ENCODE results near the gene USE1. TPM values are rescaled to one million over a fixed set of nuclear protein-coding genes. Genes with fewer than 3 reads are reported as not detected.

USE1 gene
- total RNA-seq (23.8 and 26.5 TPM in 2 replicates), polyA plus RNA-seq (25.8 and 27.1 TPM in 2 replicates), polyA minus RNA-seq (ENCODE audit: low replicate concordance) (10.8 and 17.7 TPM in 2 replicates)
- polyA plus RNA-seq (2012) = 33.5 and 33.7 TPM in 2 replicates

DNA sequence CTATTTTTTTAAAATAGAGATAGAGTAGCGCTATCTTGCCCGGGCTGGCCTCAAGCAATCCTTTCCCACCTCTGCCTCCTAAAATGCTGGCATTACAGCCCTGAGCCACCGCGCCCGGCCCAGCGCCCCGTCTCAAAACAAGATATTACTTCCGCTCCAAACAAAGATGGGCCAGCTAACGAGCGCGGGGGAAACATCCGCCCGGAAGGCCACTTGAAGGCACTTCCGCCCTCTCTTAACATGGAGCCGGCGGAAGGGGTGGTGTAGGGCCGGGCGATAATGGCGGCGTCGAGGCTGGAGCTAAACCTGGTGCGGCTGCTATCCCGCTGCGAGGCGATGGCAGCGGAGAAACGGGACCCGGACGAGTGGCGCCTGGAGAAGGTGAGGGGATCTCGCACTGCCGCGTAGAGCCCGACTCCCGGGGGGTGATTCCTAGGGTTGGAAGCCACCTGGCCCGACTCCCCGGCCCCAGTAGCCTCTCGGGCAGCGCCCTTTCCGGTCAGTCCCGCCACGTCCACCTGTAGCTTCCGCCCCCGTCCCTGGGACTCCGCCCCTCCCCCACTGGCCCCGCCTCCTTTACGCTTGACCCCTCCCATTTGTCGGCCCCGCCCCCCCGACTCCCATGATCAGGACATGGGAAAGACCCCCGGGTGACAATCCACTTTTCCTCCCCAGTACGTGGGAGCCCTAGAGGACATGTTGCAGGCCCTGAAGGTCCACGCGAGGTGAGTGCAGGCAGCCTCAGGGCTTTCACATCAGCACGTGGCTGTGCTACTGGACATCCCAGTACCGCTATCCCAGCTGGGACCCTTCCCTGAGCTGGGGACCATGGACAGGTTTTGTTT, at the start of gene USE1:
Gene USE1, plus strand, starts transcription at position 231 of the 845 bp plus-strand sequence. Its CDS starts 49 bp downstream, at position 280.
- peak within 1 kb of the TSS; percentile 96 for H3K9ac ChIP-seq (ENCODE audit: insufficient read depth, low read length)
- H3K79me2 ChIP-seq (ENCODE audit: control insufficient read depth, insufficient read depth, low read length) = no peaks in the 10 kb centered on the region
- H3K27me3 ChIP-seq (ENCODE audit: control insufficient read depth, insufficient read depth, low read length) = no peaks in the 10 kb centered on the region
- H3K4me1 ChIP-seq (ENCODE audit: control insufficient read depth, extremely low read depth, insufficient read depth, low read length) = peaks cover 8% of the 10 kb centered on the region
- H3K4me3 ChIP-seq (replicated peaks in 1 of 4; ENCODE audit: control extremely low read depth in 1 of 4, insufficient read depth in 1 of 4, low read depth in 3 of 4, low read length in 4 of 4) = peak within 1 kb of the TSS; percentile 63 to 80 (median 67)
- H2AFZ ChIP-seq (ENCODE audit: low read length) = peak within 1 kb of the TSS; percentile 83
- H3K27ac ChIP-seq (ENCODE audit: insufficient read depth, low read length) = peak within 1 kb of the TSS; percentile 95
- H3K4me2 ChIP-seq (ENCODE audit: extremely low read depth, insufficient read depth, low read length) = peak within 1 kb of the TSS; percentile 58
- peak; percentile 91 to 92 for DNase-seq (ENCODE audit: low read depth in 2 of 2)
- no peaks in the 10 kb centered on the region for H4K20me1 ChIP-seq (ENCODE audit: control insufficient read depth, extremely low read depth, insufficient read depth, low read length)
- H3K36me3 ChIP-seq (ENCODE audit: control insufficient read depth, insufficient read depth, low read length) = peaks cover 22% of the 10 kb centered on the region
- H3K9me3 ChIP-seq (ENCODE audit: control insufficient read depth, insufficient read depth, low read depth, low read length) = no peaks in the 10 kb centered on the region
- TF ChIP-seq EZH2 (IDR thresholded peaks at IDR 0.05; ENCODE audit: low read length, missing control alignments) = no peak
- TF ChIP-seq CTCF (conservative IDR thresholded peaks at IDR 0.05 in 1 of 2, IDR thresholded peaks at IDR 0.05 in 1 of 2; ENCODE audit: low read depth in 1 of 2, low read length in 2 of 2) = no peak

DNA sequence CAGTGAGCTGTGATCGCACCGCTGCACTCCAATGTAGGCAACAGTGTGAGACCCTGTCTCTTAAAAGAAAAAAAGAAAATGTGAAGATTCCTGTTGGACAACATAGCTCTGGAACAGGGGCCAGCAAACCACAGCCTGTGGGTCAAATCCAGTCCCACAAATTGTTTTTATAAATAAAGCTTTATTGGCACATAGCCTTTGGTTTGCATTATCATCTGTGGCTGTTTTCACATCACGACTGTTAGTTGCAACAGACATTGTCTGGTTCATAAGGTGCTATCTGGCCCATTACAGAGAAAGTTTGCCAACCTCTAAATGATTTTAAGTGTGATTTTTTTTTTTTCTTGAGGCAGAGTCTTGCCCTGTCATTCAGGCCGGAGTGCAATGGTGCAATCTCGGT, 49.4 kb upstream of the USE1 start:
- Histone ChIP-seq H3K27ac (ENCODE audit: insufficient read depth, low read length) (no peak overlapping the region), H3K9ac (ENCODE audit: insufficient read depth, low read length) (no peak overlapping the region), H3K9me3 (ENCODE audit: control insufficient read depth, insufficient read depth, low read depth, low read length) (no peaks in the 10 kb centered on the region), H4K20me1 (ENCODE audit: control insufficient read depth, extremely low read depth, insufficient read depth, low read length) (no peaks in the 10 kb centered on the region), H2AFZ (ENCODE audit: low read length) (no peak overlapping the region), H3K4me3 (replicated peaks in 1 of 4; ENCODE audit: control extremely low read depth in 1 of 4, insufficient read depth in 1 of 4, low read depth in 3 of 4, low read length in 4 of 4) (no peak overlapping the region), H3K27me3 (ENCODE audit: control insufficient read depth, insufficient read depth, low read length) (no peaks in the 10 kb centered on the region), H3K4me2 (ENCODE audit: extremely low read depth, insufficient read depth, low read length) (no peak overlapping the region), H3K36me3 (ENCODE audit: control insufficient read depth, insufficient read depth, low read length) (peaks cover 23% of the 10 kb centered on the region), H3K4me1 (ENCODE audit: control insufficient read depth, extremely low read depth, insufficient read depth, low read length) (no peaks in the 10 kb centered on the region), H3K79me2 (ENCODE audit: control insufficient read depth, insufficient read depth, low read length) (no peaks in the 10 kb centered on the region)
- no peak for TF ChIP-seq CTCF (conservative IDR thresholded peaks at IDR 0.05 in 1 of 2, IDR thresholded peaks at IDR 0.05 in 1 of 2; ENCODE audit: low read depth in 1 of 2, low read length in 2 of 2)
- TF ChIP-seq EZH2 (IDR thresholded peaks at IDR 0.05; ENCODE audit: low read length, missing control alignments) = no peak
- DNase-seq (ENCODE audit: low read depth in 2 of 2) = no peak

DNA sequence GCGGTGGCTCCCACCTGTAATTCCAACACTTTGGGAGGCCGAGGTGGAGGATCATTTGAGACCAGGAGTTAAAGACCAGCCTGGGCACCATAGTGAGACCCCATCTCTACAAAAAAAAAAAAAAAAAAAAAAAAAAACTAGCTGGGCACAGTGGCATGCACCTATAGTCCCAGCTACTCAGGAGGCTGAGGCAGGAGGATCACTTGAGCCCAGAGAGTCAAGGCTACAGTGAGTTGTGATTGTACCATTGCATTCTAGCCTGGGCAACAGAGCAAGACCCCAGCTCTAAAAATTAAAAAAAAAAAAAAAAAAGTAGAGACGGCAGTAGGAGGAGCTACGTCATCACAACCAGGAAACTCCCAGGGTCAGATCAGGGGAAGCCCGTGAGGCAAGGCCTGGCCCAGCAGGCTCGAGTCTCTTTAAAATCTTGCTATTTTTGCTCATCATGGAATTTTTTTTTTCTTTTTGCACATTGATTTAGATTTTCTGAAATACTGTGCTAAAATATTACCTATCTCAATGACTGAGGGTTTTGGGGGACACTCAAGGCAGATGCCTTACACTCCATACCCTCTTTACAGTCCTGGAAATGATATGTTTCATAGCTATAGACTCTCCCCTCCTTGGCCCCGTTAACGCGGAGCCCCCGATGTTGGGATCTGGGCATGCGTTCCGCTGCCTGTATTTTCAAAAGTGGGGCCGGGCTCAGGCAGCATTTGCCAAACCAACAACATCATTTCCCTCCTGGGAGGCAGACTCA, 44.4 kb upstream of the USE1 start:
- H3K27me3 ChIP-seq (ENCODE audit: control insufficient read depth, insufficient read depth, low read length) = no peaks in the 10 kb centered on the region
- TF ChIP-seq CTCF (conservative IDR thresholded peaks at IDR 0.05 in 1 of 2, IDR thresholded peaks at IDR 0.05 in 1 of 2; ENCODE audit: low read depth in 1 of 2, low read length in 2 of 2) = no peak
- TF ChIP-seq EZH2 (IDR thresholded peaks at IDR 0.05; ENCODE audit: low read length, missing control alignments) = no peak
- H3K79me2 ChIP-seq (ENCODE audit: control insufficient read depth, insufficient read depth, low read length) = no peaks in the 10 kb centered on the region
- no peak overlapping the region for H3K27ac ChIP-seq (ENCODE audit: insufficient read depth, low read length)
- DNase-seq (ENCODE audit: low read depth in 2 of 2) = no peak
- H3K9me3 ChIP-seq (ENCODE audit: control insufficient read depth, insufficient read depth, low read depth, low read length) = no peaks in the 10 kb centered on the region
- no peak overlapping the region for H2AFZ ChIP-seq (ENCODE audit: low read length)
- H3K4me1 ChIP-seq (ENCODE audit: control insufficient read depth, extremely low read depth, insufficient read depth, low read length) = peaks cover 2% of the 10 kb centered on the region
- peaks cover 22% of the 10 kb centered on the region for H3K36me3 ChIP-seq (ENCODE audit: control insufficient read depth, insufficient read depth, low read length)
- no peak overlapping the region for H3K4me3 ChIP-seq (replicated peaks in 1 of 4; ENCODE audit: control extremely low read depth in 1 of 4, insufficient read depth in 1 of 4, low read depth in 3 of 4, low read length in 4 of 4)
- no peak overlapping the region for H3K4me2 ChIP-seq (ENCODE audit: extremely low read depth, insufficient read depth, low read length)
- H3K9ac ChIP-seq (ENCODE audit: insufficient read depth, low read length) = no peak overlapping the region
- H4K20me1 ChIP-seq (ENCODE audit: control insufficient read depth, extremely low read depth, insufficient read depth, low read length) = no peaks in the 10 kb centered on the region

All from fibroblast of lung (primary cell).